Measurements from ENCODE around the gene CPTP.
"Not testable (repeated sequence)": the region's sequence is repeated elsewhere in the genome, so short reads cannot be mapped to it uniquely, and the experiment has no call there.

The CPTP gene

GRCh38 chr1:1307261-1307922 is 17.2 kb upstream of the CPTP start:
- no peak for DNase-seq

- peak; percentile 74 for DNase-seq
These were observed 16.5 kb upstream of the CPTP start, which contains the start of the genes ACAP3 and PUSL1 for GRCh38 chr1:1307923-1308755. ACAP3 (minus strand) TSS chr1:1307930; CDS start chr1:1307815, 115 bp downstream. PUSL1 (plus strand) TSS chr1:1308597; CDS start chr1:1308644, 47 bp downstream.

- no peak for DNase-seq
These were observed 15.8 kb upstream of the CPTP start for GRCh38 chr1:1308756-1309250.

GRCh38 chr1:1309251-1310108 is 15.1 kb upstream of the CPTP start:
- no peak for DNase-seq

GRCh38 chr1:1310109-1310385 is 14.6 kb upstream of the CPTP start:
- no peak for DNase-seq

GRCh38 chr1:1310476-1311053 is 14.0 kb upstream of the CPTP start:
- no peak for DNase-seq

GRCh38 chr1:1311107-1312104 is 13.2 kb upstream of the CPTP start:
- DNase-seq = no peak

GRCh38 chr1:1312450-1313314 is 11.9 kb upstream of the CPTP start:
- no peak for DNase-seq

GRCh38 chr1:1313500-1314236 is 10.9 kb upstream of the CPTP start:
- DNase-seq = no peak

- no peak for DNase-seq
These were observed 10.4 kb upstream of the CPTP start for GRCh38 chr1:1314237-1314586.

- DNase-seq = no peak
These were observed 9.8 kb upstream of the CPTP start for GRCh38 chr1:1314678-1315335.

GRCh38 chr1:1315435-1315954 is 9.1 kb upstream of the CPTP start:
- no peak for DNase-seq

GRCh38 chr1:1316199-1316598 is 8.4 kb upstream of the CPTP start:
- not testable (repeated sequence) for DNase-seq

GRCh38 chr1:1317420-1317819 is 7.2 kb upstream of the CPTP start:
- DNase-seq = no peak

GRCh38 chr1:1318131-1318652 is 6.4 kb upstream of the CPTP start:
- peak; percentile 76 for DNase-seq

GRCh38 chr1:1318777-1319645 is 5.6 kb upstream of the CPTP start:
- no peak for DNase-seq

- no peak for DNase-seq
These were observed 5.0 kb upstream of the CPTP start for GRCh38 chr1:1319646-1319941.
